Endothelial cell of umbilical vein (primary cell): ENCODE measurements around the gene ZNF81. TPM values are rescaled to one million over a fixed set of nuclear protein-coding genes. Genes with fewer than 3 reads are reported as not detected.
"Not testable (repeated sequence)": the region's sequence is repeated elsewhere in the genome, so short reads cannot be mapped to it uniquely, and the experiment has no call there.

Experiments
- BruUV-seq: library from RNA; stranded (reverse); fragments of 400-500 nt; replicated peaks from 2 replicates; lab custom pipeline; 2021; lab: Mats Ljungman, UMichigan
- CTCF ChIA-PET: fragments of 300-600, 350-600 bp; sonication (Branson Sonifier 250); formaldehyde crosslinking; loops from one replicate; lab custom pipeline; 2021; ENCODE audit warnings: antibody characterized with exemption, inconsistent platforms; lab: Charles Lee
- POLR2A ChIA-PET: fragments of 300-600, 350-600 bp; sonication (Branson Sonifier 250); formaldehyde crosslinking; loops from one replicate; lab custom pipeline; 2021; ENCODE audit warnings: antibody characterized with exemption, inconsistent platforms; lab: Charles Lee
- DNase-seq: peaks from one replicate; pipeline ENCODE4 v3.0.0-alpha.2; 2011; ENCODE audit warnings: low read depth, low spot score
- FAIRE-seq: peaks from 2 replicates; lab custom pipeline; 2011; peaks lifted over from hg19 to GRCh38; lab: Jason Lieb, UNC
- H2AFZ ChIP-seq: 2 replicates; pipeline ENCODE4 v1.6.0; 2012; ENCODE audit warnings: low read depth, low read length, control low read depth, inconsistent platforms
- H3K27ac ChIP-seq: 2 replicates; pipeline ENCODE4 v1.5.1; 2011; ENCODE audit warnings: low read depth, mild to moderate bottlenecking, control low read depth, low read length, moderate library complexity; ENCODE audit not compliant: insufficient read depth
- H3K27me3 ChIP-seq, 2 experiments: 2 replicates each; pipeline versions ENCODE4 v1.6.0 to v1.6.1; 2011; ENCODE audit warnings: low read length in 2 of 2, mixed read lengths in 1 of 2; ENCODE audit not compliant: control insufficient read depth in 2 of 2, insufficient read depth in 2 of 2
- H3K36me3 ChIP-seq, 2 experiments: 2 replicates in 1 of 2; 3 replicates in 1 of 2; pipeline ENCODE4 v1.5.1; 2011; ENCODE audit warnings: low read length in 2 of 2, mild to moderate bottlenecking in 1 of 2, moderate library complexity in 1 of 2; ENCODE audit not compliant: control insufficient read depth in 2 of 2, insufficient read depth in 2 of 2; ENCODE audit errors: extremely low read depth in 1 of 2
- H3K4me1 ChIP-seq: 3 replicates; pipeline ENCODE4 v1.5.1; 2011; ENCODE audit warnings: mild to moderate bottlenecking, low read length; ENCODE audit not compliant: control insufficient read depth, insufficient read depth; ENCODE audit errors: extremely low read depth
- H3K4me2 ChIP-seq: 2 replicates; pipeline ENCODE4 v1.6.1; 2011; ENCODE audit warnings: low read length, control low read depth, mixed read lengths; ENCODE audit not compliant: insufficient read depth
- H3K4me3 ChIP-seq, 3 experiments: fragments of 200-600 bp in 1 of 3; sonication (generic), shearing (Covaris generic) in 1 of 3; replicated peaks in 1 of 3; 2 replicates each; pipeline ENCODE4 v1.5.1; 2011 to 2016; ENCODE audit warnings: control low read depth in 3 of 3, low read length in 3 of 3, mild to moderate bottlenecking in 2 of 3, inconsistent platforms in 1 of 3, low read depth in 1 of 3, moderate library complexity in 1 of 3; ENCODE audit not compliant: insufficient read depth in 1 of 3
- H3K79me2 ChIP-seq: 2 replicates; pipeline ENCODE4 v1.6.0; 2012; ENCODE audit warnings: low read length, inconsistent platforms; ENCODE audit not compliant: control insufficient read depth, insufficient read depth
- H3K9ac ChIP-seq: replicated peaks from 2 replicates; pipeline ENCODE3; 2011; ENCODE audit warnings: low read length, control low read depth; ENCODE audit not compliant: insufficient read depth; ENCODE audit errors: extremely low read depth
- H3K9me1 ChIP-seq: replicated peaks from 3 replicates; pipeline ENCODE4 v1.6.0; 2011; ENCODE audit warnings: mild to moderate bottlenecking, low read length; ENCODE audit not compliant: control insufficient read depth, insufficient read depth; ENCODE audit errors: extremely low read depth
- H3K9me3 ChIP-seq: replicated peaks from 2 replicates; pipeline ENCODE4 v1.5.1; 2012; ENCODE audit warnings: low read length, inconsistent platforms; ENCODE audit not compliant: control insufficient read depth, insufficient read depth
- H4K20me1 ChIP-seq: replicated peaks from 2 replicates; pipeline ENCODE3; 2011; ENCODE audit warnings: mild to moderate bottlenecking, low read length; ENCODE audit not compliant: control insufficient read depth, insufficient read depth; ENCODE audit errors: extremely low read depth
- CTCF ChIP-seq, 2 donors: IDR thresholded peaks; 1 replicate in 1 of 2; 2 replicates in 1 of 2; pipeline ENCODE4 v1.5.1; 2011; ENCODE audit warnings: low read length in 2 of 2, mild to moderate bottlenecking in 2 of 2, moderate library complexity in 2 of 2, control low read depth in 1 of 2, inconsistent platforms in 1 of 2, low read depth in 1 of 2; ENCODE audit not compliant: insufficient read depth in 1 of 2; ENCODE audit errors: extremely low read depth in 1 of 2
- EZH2 ChIP-seq: IDR thresholded peaks from 2 replicates; pipeline ENCODE4 v1.6.1; 2012; ENCODE audit warnings: borderline replicate concordance, low read depth, mild to moderate bottlenecking, moderate library complexity, low read length, inconsistent platforms; ENCODE audit not compliant: severe bottlenecking
- FOS ChIP-seq: IDR thresholded peaks from 2 replicates; pipeline ENCODE4 v1.6.1; 2011; ENCODE audit warnings: mild to moderate bottlenecking, low read length, moderate library complexity, borderline replicate concordance; ENCODE audit not compliant: insufficient read depth
- GATA2 ChIP-seq: IDR thresholded peaks from 2 replicates; pipeline ENCODE4 v1.7.0; 2011; ENCODE audit warnings: low read depth, mild to moderate bottlenecking, moderate library complexity, mixed read lengths, low read length; ENCODE audit not compliant: insufficient read length, insufficient read depth
- JUN ChIP-seq: IDR thresholded peaks from 2 replicates; pipeline ENCODE4 v1.6.1; 2011; ENCODE audit warnings: borderline replicate concordance, low read depth; ENCODE audit not compliant: insufficient read length, insufficient read depth
- MAX ChIP-seq: IDR thresholded peaks from 2 replicates; pipeline ENCODE4 v1.6.1; 2011; ENCODE audit not compliant: insufficient read depth, insufficient read length
- MYC ChIP-seq: IDR thresholded peaks from one replicate; pipeline ENCODE4 v1.6.1; 2011; ENCODE audit warnings: mild to moderate bottlenecking, low read depth, low read length
- POLR2A ChIP-seq: IDR thresholded peaks from 2 replicates; pipeline ENCODE4 v1.6.1; 2012; ENCODE audit warnings: low read depth, mild to moderate bottlenecking, control low read depth, low read length
- POLR2AphosphoS5 ChIP-seq: IDR thresholded peaks from 2 replicates; pipeline ENCODE4 v1.6.1; 2012; ENCODE audit warnings: low read depth, mild to moderate bottlenecking, control low read depth, low read length, moderate library complexity; ENCODE audit not compliant: insufficient read depth
- dilution Hi-C: fragments of 300-500 bp; cut with MboI; formaldehyde crosslinking; loops from one replicate; pipeline ENCODE4 v1.15.0; 2019; ENCODE audit warnings: low sequenced_read_pairs; ENCODE audit not compliant: extremely low pct_ligation_motif_present
- intact Hi-C: fragments of 100-400 bp; cut with micrococcal nuclease; formaldehyde crosslinking; loops from one replicate; pipeline ENCODE4 v1.10.0; 2022
- polyA plus RNA-seq, 4 experiments: library from polyadenylated mRNA; depleted of rRNA in 3 of 4; stranded (reverse) in 3 of 4; unstranded in 1 of 4; fragments of >200 nt; gene quantifications; 2 replicates each; pipeline versions ENCODE4 v1.2.1 to v1.2.3, GENCODE V29; 2011 to 2012; ENCODE audit warnings: missing spikeins in 1 of 4
- total RNA-seq: library from RNA; stranded (reverse); gene quantifications from 2 replicates; pipeline ENCODE4 v1.2.3, GENCODE V29; 2021

The ZNF81 gene
- total and polyA plus RNA-seq, 2 donors (not counting 3 experiments of a cell fraction or from before 2014, with no cell fraction given), result 2.7 to 6.4 TPM

- Histone ChIP-seq H3K4me3 (no peak overlapping the region), H3K27me3 (no peaks in the 10 kb centered on the region), H3K9me1 (no peaks in the 10 kb centered on the region), H3K27ac (no peak overlapping the region), H2AFZ (no peak overlapping the region), H3K79me2 (no peaks in the 10 kb centered on the region), H3K9ac (no peak overlapping the region), H3K36me3 (no peaks in the 10 kb centered on the region), H4K20me1 (no peaks in the 10 kb centered on the region), H3K9me3 (no peaks in the 10 kb centered on the region), H3K4me1 (no peaks in the 10 kb centered on the region), H3K4me2 (no peak overlapping the region)
- no peak for FAIRE-seq
- dilution Hi-C loops (no loop called here), intact Hi-C loops (no loop called here)
- CTCF ChIA-PET, result no interaction called here
- TF ChIP-seq GATA2, result no peak
- TF ChIP-seq MYC, result no peak
- no peak for TF ChIP-seq POLR2AphosphoS5
- no peak for TF ChIP-seq JUN
- no peak for TF ChIP-seq EZH2
- no peak for TF ChIP-seq FOS
- TF ChIP-seq MAX, result no peak
- no peak for TF ChIP-seq POLR2A
- no peak for TF ChIP-seq CTCF (IDR thresholded peaks at IDR 0.05; ENCODE audit: extremely low read depth in 1 of 2, insufficient read depth in 1 of 2, low read depth in 1 of 2, low read length in 2 of 2)
- POLR2A ChIA-PET, result no interaction called here
- no peak for DNase-seq
- BruUV-seq, result no TSS peak
These were observed 32.4 kb upstream of the ZNF81 start for GRCh38 chrX:47804315-47804714.

- POLR2A ChIA-PET, BruUV-seq, H3K27me3 ChIP-seq, H3K9me3 ChIP-seq, CTCF ChIA-PET, FAIRE-seq, H3K4me3 ChIP-seq, H3K27ac ChIP-seq, intact Hi-C loops, H3K9ac ChIP-seq, H3K4me2 ChIP-seq, H2AFZ ChIP-seq, H4K20me1 ChIP-seq, H3K36me3 ChIP-seq, DNase-seq, H3K9me1 ChIP-seq, dilution Hi-C loops, H3K79me2 ChIP-seq, H3K4me1 ChIP-seq: not testable (repeated sequence)
These were observed 30.9 kb upstream of the ZNF81 start for GRCh38 chrX:47805844-47806243.
